Loucy (cell line): ENCODE data around the gene FIGN.

Experiments used
- EZH2phosphoT487 ChIP-seq: fragments of 200-600 bp; IDR thresholded peaks from 2 replicates; pipeline ENCODE4 v1.6.1; 2018; ENCODE audit warnings: antibody characterized with exemption, mild to moderate bottlenecking, moderate library complexity, borderline replicate concordance
- TF ChIP-seq, protein P1 (sequence below): fragments of 200-600 bp; sonication (generic); conservative IDR thresholded peaks from 2 replicates; pipeline ENCODE4 v1.5.1; 2014; ENCODE audit warnings: mild to moderate bottlenecking, antibody characterized with exemption, low read length

DNA sequence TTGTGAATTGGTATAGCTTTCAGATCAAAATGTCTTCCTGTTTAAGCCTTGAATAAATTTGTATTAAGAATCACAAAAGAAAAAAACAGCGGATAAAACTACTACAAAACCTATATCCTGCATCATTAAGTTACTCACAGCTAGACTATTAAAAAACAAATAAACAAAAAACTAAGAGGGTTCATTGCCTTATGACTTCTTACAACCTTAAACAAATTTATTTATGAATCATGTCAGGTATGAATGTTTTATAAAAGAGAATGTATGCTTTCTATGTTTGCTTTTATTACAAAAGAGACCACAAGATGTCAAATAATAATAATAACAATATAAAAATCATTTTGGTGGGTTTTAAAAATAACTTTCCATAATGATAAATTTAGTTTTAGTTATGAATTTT lies 109.6 kb downstream of the FIGN start:
- TF ChIP-seq, protein P1, sequence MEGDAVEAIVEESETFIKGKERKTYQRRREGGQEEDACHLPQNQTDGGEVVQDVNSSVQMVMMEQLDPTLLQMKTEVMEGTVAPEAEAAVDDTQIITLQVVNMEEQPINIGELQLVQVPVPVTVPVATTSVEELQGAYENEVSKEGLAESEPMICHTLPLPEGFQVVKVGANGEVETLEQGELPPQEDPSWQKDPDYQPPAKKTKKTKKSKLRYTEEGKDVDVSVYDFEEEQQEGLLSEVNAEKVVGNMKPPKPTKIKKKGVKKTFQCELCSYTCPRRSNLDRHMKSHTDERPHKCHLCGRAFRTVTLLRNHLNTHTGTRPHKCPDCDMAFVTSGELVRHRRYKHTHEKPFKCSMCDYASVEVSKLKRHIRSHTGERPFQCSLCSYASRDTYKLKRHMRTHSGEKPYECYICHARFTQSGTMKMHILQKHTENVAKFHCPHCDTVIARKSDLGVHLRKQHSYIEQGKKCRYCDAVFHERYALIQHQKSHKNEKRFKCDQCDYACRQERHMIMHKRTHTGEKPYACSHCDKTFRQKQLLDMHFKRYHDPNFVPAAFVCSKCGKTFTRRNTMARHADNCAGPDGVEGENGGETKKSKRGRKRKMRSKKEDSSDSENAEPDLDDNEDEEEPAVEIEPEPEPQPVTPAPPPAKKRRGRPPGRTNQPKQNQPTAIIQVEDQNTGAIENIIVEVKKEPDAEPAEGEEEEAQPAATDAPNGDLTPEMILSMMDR: no peak
- TF ChIP-seq EZH2phosphoT487: no peak
